GM18508 (cell line): ENCODE measurements around the gene ZDHHC11.
"Not testable (repeated sequence)": the region's sequence is repeated elsewhere in the genome, so short reads cannot be mapped to it uniquely, and the experiment has no call there.

Source experiments
- ATAC-seq: cut with Tn5 transposase; IDR thresholded peaks from one replicate; pipeline ENCODE4 v1.9.1; 2021; ENCODE audit warnings: moderate number of reproducible peaks; ENCODE audit not compliant: insufficient read depth, unreplicated experiment

The ZDHHC11 gene

GRCh38 chr5:860506-861150 is 9.8 kb upstream of the ZDHHC11 start:
- no peak for ATAC-seq

- ATAC-seq = no peak
These were observed 9.1 kb upstream of the ZDHHC11 start for GRCh38 chr5:859798-860296.

GRCh38 chr5:859391-859790 is 8.6 kb upstream of the ZDHHC11 start:
- no peak for ATAC-seq

- no peak for ATAC-seq
These were observed 7.9 kb upstream of the ZDHHC11 start for GRCh38 chr5:858726-859125.

- ATAC-seq = no peak
These were observed 6.0 kb upstream of the ZDHHC11 start for GRCh38 chr5:856531-857425.

GRCh38 chr5:855771-856530 is 5.2 kb upstream of the ZDHHC11 start:
- ATAC-seq = no peak

GRCh38 chr5:854966-855743 is 4.4 kb upstream of the ZDHHC11 start:
- no peak for ATAC-seq

GRCh38 chr5:854217-854616 is 3.4 kb upstream of the ZDHHC11 start:
- ATAC-seq = no peak

GRCh38 chr5:853416-854090 is 2.8 kb upstream of the ZDHHC11 start:
- ATAC-seq = not testable (repeated sequence)

- ATAC-seq = no peak
These were observed 1.9 kb upstream of the ZDHHC11 start for GRCh38 chr5:852431-853401.

GRCh38 chr5:852018-852417 is 1.2 kb upstream of the ZDHHC11 start:
- ATAC-seq = no peak

- no peak for ATAC-seq
These were observed 767 bp upstream of the ZDHHC11 start for GRCh38 chr5:851553-851952.

GRCh38 chr5:851076-851475 is 290 bp upstream of the ZDHHC11 start:
- ATAC-seq = no peak

GRCh38 chr5:849651-850301 is 1.0 kb downstream of the ZDHHC11 start:
- no peak for ATAC-seq

- ATAC-seq = no peak
These were observed 2.1 kb downstream of the ZDHHC11 start for GRCh38 chr5:848671-849111.

GRCh38 chr5:847736-848135 is 3.0 kb downstream of the ZDHHC11 start:
- not testable (repeated sequence) for ATAC-seq

GRCh38 chr5:847212-847611 is 3.6 kb downstream of the ZDHHC11 start:
- not testable (repeated sequence) for ATAC-seq

GRCh38 chr5:846602-847091 is 4.1 kb downstream of the ZDHHC11 start:
- ATAC-seq = not testable (repeated sequence)
